Measurements from ENCODE around the gene PCP2. TPM values are rescaled to one million over a fixed set of nuclear protein-coding genes. Genes with fewer than 3 reads are reported as not detected.
A peak's percentile ranks its signal among the peaks of the same experiment; 100 is the strongest.

Gene PCP2
- total RNA-seq, 4 donors from 2014 or later = 4.1 to 14.2 TPM; not detected in 2

- Histone ChIP-seq H3K9me3 (no peaks in the 10 kb centered on the region), H3K4me3 (no peak overlapping the region), H3K27me3 (peaks cover 3% of the 10 kb centered on the region), H3K27ac (no peak overlapping the region), H3K36me3 (no peaks in the 10 kb centered on the region), H3K4me1 (peaks cover 4 to 9% (median 4%) of the 10 kb centered on the region in 4 donors)
- TF ChIP-seq EP300 (IDR thresholded peaks at IDR 0.05; ENCODE audit: low read depth) (no peak), CTCF (IDR thresholded peaks at IDR 0.05) (no peak), POLR2A (IDR thresholded peaks at IDR 0.05) (no peak), POLR2AphosphoS5 (IDR thresholded peaks at IDR 0.05) (no peak)
- WGBS, 2 donors (ENCODE audit: low coverage in 1 of 2) = 60 to 71% methylated on average over 6 to 8 of the region's 8 CpGs
- DNase-seq = no peak
- in situ Hi-C loops (cut with MboI; ENCODE audit: low pct_ligation_motif_present in 1 of 4, low pct_unique_long_range_greater_than_20kb in 1 of 4, low sequenced_read_pairs in 3 of 4) = loop anchor here in 2 of 4 donors (10.0 to 25.0 kb wide), 3 partner anchors 140 to 292 kb away; no protein-coding TSS in a partner anchor
- intact Hi-C loops (cut with DNase I; ENCODE audit: low total_unique reads) = no loop called here
Observed at GRCh38 chr19:7654401-7654800, 20.9 kb upstream of the PCP2 start.

GRCh38 chr19:7652061-7652641 lies 18.6 kb upstream of the PCP2 start:
- DNase-seq = peak; percentile 89
- intact Hi-C loops (cut with DNase I; ENCODE audit: low total_unique reads) = loop anchor here (1.0 kb wide), 1 partner anchor 148 kb away; no protein-coding TSS in a partner anchor
- Histone ChIP-seq H3K36me3 (no peaks in the 10 kb centered on the region), H3K4me1 (peaks cover 4 to 6% (median 4%) of the 10 kb centered on the region in 4 donors), H3K27me3 (peaks cover 3% of the 10 kb centered on the region), H3K4me3 (peak overlapping the region in 2 of 4 donors; percentile 17 to 36), H3K27ac (peak overlapping the region; percentile 14 to 44 (median 37)), H3K9me3 (no peaks in the 10 kb centered on the region)
- WGBS, 2 donors (ENCODE audit: low coverage in 1 of 2) = 5 to 6% methylated on average over 18 to 28 of the region's 28 CpGs
- in situ Hi-C loops (cut with MboI; ENCODE audit: low pct_ligation_motif_present in 1 of 4, low pct_unique_long_range_greater_than_20kb in 1 of 4, low sequenced_read_pairs in 3 of 4) = loop anchor here in 2 of 4 donors (10.0 to 25.0 kb wide), 3 partner anchors 143 to 290 kb away; no protein-coding TSS in a partner anchor
- peak; percentile 97 to 99 (median 99) for TF ChIP-seq CTCF (IDR thresholded peaks at IDR 0.05)
- no peak for TF ChIP-seq POLR2AphosphoS5 (IDR thresholded peaks at IDR 0.05)

GRCh38 chr19:7650148-7650547 lies 16.6 kb upstream of the PCP2 start:
- H3K4me3 ChIP-seq = no peak overlapping the region
- intact Hi-C loops (cut with DNase I; ENCODE audit: low total_unique reads) (no loop called here), in situ Hi-C loops (cut with MboI; ENCODE audit: low pct_ligation_motif_present in 1 of 4, low pct_unique_long_range_greater_than_20kb in 1 of 4, low sequenced_read_pairs in 3 of 4) (loop anchor here in 2 of 4 donors (10.0 to 25.0 kb wide), 3 partner anchors 145 to 288 kb away; no protein-coding TSS in a partner anchor)
- 40 to 53% methylated on average over 2 of the region's 2 CpGs for WGBS, 2 donors (ENCODE audit: low coverage in 1 of 2)
- peaks cover 4 to 6% (median 4%) of the 10 kb centered on the region in 4 donors for H3K4me1 ChIP-seq
- no peaks in the 10 kb centered on the region for H3K9me3 ChIP-seq
- TF ChIP-seq EP300 (IDR thresholded peaks at IDR 0.05; ENCODE audit: low read depth) (no peak), POLR2A (IDR thresholded peaks at IDR 0.05) (no peak), POLR2AphosphoS5 (IDR thresholded peaks at IDR 0.05) (no peak), CTCF (IDR thresholded peaks at IDR 0.05) (no peak)
- no peak overlapping the region for H3K27ac ChIP-seq
- H3K27me3 ChIP-seq = peaks cover 3% of the 10 kb centered on the region
- H3K36me3 ChIP-seq = no peaks in the 10 kb centered on the region
- DNase-seq = no peak

GRCh38 chr19:7648265-7649014 lies 14.9 kb upstream of the PCP2 start:
- intact Hi-C loops (cut with DNase I; ENCODE audit: low total_unique reads) = no loop called here
- Histone ChIP-seq H3K4me1 (peaks cover 4 to 6% (median 4%) of the 10 kb centered on the region in 4 donors), H3K4me3 (no peak overlapping the region), H3K27me3 (peaks cover 3% of the 10 kb centered on the region), H3K27ac (no peak overlapping the region), H3K9me3 (no peaks in the 10 kb centered on the region), H3K36me3 (no peaks in the 10 kb centered on the region)
- in situ Hi-C loops (cut with MboI; ENCODE audit: low pct_ligation_motif_present in 1 of 4, low pct_unique_long_range_greater_than_20kb in 1 of 4, low sequenced_read_pairs in 3 of 4) = no loop called here
- TF ChIP-seq POLR2A (IDR thresholded peaks at IDR 0.05) = no peak
- TF ChIP-seq CTCF (IDR thresholded peaks at IDR 0.05) = no peak
- TF ChIP-seq EP300 (IDR thresholded peaks at IDR 0.05; ENCODE audit: low read depth) = no peak
- no peak for TF ChIP-seq POLR2AphosphoS5 (IDR thresholded peaks at IDR 0.05)
- 85 to 92% methylated on average over 10 to 15 of the region's 15 CpGs for WGBS, 2 donors (ENCODE audit: low coverage in 1 of 2)
- no peak for DNase-seq

All from transverse colon (tissue), 4 donors.